HG03520 (cell line): ENCODE measurements around the gene PDE8A.
"Not testable (repeated sequence)": the region's sequence is repeated elsewhere in the genome, so short reads cannot be mapped to it uniquely, and the experiment has no call there.

Experiments
- ATAC-seq: cut with Tn5 transposase; IDR thresholded peaks from one replicate; pipeline ENCODE4 v1.9.1; 2021; ENCODE audit warnings: mild to moderate bottlenecking, moderate library complexity; ENCODE audit not compliant: unreplicated experiment

Gene PDE8A

DNA sequence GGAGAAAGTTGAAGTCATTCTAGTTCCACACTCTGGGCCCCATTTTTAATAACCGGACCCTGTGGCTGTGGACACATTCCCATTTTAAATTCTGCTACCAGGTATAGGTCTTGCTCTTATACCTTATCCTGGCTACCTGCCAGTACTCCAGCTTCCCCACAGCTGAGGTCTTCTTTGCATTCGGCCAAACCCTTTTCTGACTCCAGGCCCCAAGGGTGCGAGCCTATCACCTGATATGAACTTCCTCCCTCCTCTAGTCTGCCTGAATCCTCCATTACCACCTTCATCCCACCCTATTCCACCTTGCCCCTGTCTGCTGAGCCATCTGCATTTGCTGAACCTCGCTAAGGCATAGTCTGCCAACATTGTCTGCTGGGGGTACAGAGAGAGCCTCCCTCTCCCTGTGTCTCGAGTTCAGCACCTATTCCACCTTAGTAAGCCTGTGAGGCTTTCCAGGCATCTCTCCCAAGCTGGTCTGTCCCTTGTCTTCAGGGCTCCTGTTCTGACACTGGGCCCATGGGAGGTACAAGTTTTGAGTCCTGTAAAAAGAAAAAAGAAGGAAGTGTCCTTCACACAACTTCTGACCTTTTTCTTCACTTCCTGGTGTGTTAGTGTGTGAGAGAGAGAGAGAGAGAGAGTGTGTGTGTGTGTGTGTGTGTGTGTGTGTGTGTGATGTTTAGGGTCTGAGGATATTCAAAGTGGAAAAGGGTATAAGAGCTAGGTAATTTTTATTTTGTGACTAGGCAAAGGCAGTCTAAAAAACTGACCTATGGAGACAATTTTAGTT, 27.0 kb downstream of the PDE8A start:
- ATAC-seq = no peak

DNA sequence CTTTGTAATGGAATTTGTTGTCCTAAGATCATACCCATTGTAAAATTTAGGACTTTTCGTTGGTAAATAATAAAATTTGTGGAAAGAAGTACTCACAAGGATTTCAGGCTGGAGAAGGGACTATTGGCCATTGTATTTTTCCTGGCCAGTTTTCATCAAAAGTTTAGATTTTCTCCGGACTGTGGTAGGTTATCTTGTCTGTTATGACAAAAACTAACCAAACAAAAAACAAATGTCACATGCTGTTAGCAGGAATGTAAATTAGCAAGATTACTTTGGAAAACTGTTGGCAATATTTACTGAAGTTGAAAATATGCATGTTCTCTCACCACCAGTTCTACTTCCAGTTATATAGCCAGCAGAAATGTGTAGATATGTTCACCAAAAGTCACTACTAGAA, 27.8 kb downstream of the PDE8A start:
- ATAC-seq = no peak

DNA sequence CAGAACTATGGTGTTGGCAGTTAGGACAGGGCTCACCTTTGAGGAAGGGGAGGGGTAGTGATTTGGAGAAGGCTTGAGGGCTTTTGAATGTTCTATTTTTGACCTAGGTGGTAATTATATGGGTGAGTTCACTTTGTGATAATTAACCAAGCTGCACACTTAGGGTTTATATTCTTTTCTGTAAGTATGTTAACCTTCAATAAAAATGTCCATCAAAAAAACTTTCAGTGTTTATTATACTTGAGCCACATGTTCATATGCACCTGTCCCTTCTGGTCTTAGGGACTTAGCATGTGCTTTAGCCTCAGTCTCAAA, 28.4 kb downstream of the PDE8A start:
- ATAC-seq = no peak

DNA sequence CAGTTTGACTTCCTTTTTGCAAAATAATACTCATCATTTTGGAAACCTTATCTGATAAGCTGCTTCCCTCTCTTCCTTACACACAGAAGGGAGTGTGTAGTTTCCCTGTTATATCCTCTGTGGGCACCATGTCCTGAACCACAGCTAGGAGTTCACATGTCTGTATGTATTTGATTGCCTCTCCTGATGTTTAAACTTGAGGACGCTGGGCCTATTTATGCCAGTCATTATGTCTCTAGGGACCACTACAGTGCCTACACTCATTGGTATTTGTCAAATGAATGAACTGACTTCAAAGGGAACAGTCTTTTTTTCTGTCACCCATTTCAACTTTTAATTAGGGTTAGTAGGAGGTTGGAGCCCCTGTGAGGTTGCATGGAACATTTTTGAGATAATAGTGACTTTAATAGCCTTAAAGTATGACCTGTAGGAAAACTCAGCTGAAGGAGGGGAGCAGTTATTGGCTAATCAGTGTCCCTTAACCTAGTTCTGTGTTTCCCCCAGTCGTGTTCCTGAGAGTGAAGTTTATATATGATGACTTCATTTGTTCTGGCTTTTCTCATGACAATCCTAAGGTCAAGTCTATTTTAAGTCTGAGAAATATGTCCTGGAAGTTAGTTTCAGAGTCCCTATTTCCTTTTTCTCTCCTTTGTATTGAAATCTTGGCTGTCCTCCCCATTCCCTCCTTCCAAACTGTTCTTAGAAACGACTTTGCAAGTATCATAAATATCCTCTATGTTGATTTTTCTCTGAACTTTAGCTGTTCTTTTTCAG, 28.9 kb downstream of the PDE8A start:
- no peak for ATAC-seq

DNA sequence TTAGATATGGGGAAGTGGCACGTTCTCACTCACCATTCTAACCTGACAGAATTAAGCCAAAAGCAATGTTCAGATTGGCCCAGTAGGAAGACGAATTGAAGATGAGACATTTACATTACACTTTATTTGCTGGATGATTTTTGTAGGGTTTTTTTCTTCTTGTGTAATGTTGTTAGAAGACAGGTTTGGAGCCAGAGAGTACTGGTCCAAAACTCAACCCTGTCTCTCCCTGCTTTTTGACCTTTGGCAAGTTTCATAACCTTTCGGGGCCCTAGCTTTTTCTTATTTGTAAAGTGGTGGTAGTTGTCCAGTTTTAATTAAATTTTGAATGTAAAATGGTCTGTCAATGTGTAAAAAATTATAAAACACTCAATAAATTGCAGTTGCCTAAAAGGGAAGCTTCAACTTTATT, 29.5 kb downstream of the PDE8A start:
- no peak for ATAC-seq

DNA sequence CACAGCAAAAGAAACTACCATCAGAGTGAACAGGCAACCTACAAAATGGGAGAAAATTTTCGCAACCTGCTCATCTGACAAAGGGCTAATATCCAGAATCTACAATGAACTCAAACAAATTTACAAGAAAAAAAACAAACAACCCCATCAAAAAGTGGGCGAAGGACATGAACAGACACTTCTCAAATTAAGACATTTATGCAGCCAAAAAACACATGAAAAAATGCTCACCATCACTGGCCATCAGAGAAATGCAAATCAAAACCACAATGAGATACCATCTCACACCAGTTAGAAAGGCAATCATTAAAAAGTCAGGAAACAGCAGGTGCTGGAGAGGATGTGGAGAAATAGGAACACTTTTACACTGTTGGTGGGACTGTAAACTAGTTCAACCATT, 30.1 kb downstream of the PDE8A start:
- ATAC-seq = not testable (repeated sequence)

DNA sequence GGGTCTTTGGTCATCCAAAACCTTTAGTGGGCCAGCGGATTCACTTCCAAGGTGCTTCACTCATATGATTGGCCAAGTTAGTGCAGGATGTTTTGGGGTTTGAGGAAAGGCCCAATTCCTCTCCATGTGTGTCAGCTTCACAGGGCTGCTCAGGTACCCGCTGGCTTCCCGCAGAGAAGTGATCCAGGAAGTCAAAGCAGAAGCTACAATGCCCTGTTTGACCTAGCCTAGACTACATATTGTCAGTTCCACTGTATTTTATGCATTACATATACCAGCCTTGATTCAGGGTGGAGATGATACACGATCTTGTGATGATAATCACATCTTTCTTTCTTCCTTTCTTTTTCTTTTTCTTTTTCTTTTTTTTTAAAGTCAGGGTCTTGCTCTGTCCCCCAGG, 32.1 kb downstream of the PDE8A start:
- no peak for ATAC-seq

DNA sequence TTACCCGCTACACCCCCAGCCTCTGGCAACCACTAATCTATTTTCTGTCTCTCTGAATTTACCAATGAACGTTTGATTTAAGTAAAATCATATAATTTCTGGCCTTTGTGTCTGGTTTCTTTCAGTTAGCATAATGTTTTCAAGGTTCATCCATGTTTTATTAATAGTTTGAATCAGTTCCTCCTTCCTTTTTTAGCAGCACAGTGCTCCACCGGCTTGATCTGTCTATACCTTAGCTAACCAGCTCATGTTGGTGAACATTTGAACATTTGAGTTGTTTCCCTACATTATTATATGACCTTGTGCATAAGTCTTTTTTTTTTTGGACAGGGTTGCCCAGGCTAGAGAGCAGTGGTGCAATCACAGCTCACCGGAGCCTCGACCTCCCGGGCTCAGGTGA, 33.3 kb downstream of the PDE8A start:
- no peak for ATAC-seq

DNA sequence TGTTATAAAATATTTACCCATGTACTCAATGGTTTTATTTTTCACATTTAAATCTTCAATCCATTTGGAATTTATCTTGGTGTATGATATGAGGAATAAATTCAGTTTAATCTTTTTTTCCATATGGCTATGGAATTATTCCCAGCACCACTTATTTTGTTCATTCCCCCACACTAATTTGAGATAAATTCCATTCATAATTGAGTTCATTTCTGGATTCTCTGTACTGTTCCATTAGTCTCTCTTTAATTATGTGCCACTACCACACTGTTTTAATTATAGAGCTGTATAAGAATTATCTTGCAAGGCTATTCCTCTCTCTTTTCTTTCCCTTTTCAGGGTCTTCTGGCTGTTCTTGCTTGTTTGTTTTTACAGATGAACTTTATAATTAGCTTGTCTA, 34.6 kb downstream of the PDE8A start:
- ATAC-seq = no peak

DNA sequence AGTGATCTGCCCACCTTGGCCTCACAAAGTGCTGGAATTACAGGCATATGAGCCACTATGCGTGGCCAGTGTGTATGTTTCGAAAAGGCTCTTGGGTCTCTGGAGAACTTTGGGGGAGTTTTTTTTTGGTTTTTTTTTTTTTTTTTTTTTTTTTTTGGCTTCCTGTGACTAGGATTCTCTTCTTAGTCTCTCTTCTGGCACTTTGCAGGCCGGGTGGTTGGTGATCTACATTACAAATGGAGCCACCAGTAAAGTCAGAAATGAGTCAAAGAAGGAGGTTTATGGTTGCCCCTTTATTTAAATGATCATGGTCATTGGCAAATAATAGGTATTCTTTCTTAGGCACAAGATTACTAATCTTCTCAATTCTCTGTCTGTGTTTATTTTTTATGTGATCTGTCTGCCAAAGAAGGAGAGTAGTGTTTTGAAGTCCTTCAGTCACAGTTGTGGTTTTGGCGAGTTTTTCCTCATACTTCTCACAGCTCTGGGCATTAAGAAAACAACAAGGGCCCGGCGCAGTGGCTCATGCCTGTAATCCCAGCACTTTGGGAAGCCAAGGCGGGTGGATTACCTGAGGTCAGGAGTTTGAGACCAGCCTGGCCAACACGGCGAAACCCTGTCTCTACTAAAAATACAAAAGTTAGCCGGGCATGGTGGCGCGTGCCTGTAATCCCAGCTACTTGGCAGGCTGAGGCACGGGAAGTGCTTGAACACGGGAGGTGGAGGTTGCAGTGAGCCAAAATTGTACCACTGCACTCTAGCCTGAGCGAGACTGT, 38.3 kb downstream of the PDE8A start:
- no peak for ATAC-seq

DNA sequence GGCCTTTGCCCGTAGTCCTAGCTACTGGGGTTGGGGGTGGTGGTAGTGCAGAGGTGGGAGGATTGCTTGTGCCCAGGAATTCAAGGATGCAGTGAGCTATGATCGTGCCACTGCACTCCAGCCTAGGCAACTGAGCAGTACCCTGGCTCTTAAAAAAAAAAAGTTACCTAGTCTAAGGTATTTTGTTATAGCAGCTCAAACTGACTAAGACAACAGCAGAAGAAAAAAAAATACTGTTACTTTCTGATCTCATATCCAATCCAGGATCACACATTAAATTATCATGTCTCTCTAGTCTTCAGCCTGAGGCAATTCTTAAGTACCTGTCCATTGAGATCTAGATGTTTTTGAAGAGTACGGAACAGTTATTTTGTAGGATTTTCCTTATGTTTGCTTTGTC, 39.8 kb downstream of the PDE8A start:
- no peak for ATAC-seq

DNA sequence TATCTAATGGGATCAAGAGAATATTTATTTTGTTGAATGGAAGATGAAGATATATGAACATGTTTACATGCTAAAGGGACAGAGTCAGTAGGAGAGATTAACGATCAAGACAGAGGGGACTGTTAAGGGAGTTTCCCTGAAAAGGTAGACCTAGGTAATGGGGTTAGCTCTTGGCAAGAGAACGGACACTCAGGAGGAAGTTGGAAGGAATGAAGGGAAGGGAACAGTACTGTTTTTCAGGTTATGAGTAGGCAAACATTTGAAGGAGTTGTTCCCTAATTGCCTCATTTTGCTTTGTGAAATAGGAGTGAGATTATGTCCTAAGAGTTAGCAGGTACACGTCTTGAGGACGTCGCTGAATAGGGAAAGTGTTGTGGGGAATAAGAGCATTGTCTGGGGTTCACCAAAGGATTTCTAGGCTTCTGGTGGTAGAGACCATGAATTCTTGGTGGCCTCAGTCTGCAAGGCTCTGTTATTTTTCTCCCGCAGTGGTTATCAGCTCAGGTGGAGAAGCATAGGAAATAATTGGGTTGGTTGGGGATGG, 41.3 kb downstream of the PDE8A start:
- ATAC-seq = no peak

DNA sequence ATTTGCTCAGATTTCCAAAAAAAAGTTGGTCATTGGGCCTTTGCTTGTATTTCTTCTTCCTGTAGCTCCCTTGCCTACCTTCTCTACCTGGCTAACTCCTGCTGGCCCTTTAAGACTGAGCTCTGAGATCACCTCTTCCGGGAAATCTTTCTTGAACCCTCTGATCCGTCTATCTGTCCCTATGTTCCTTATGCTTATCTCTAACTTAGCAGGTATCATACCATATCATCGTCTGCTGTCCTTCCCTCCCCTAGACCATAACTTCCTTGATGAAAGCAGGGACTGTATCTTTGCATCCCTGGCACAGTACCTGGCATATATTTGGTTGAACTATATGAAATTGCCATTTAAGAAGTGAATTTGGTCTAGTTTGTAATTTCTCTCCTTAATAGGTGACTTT, 42.3 kb downstream of the PDE8A start:
- no peak for ATAC-seq

DNA sequence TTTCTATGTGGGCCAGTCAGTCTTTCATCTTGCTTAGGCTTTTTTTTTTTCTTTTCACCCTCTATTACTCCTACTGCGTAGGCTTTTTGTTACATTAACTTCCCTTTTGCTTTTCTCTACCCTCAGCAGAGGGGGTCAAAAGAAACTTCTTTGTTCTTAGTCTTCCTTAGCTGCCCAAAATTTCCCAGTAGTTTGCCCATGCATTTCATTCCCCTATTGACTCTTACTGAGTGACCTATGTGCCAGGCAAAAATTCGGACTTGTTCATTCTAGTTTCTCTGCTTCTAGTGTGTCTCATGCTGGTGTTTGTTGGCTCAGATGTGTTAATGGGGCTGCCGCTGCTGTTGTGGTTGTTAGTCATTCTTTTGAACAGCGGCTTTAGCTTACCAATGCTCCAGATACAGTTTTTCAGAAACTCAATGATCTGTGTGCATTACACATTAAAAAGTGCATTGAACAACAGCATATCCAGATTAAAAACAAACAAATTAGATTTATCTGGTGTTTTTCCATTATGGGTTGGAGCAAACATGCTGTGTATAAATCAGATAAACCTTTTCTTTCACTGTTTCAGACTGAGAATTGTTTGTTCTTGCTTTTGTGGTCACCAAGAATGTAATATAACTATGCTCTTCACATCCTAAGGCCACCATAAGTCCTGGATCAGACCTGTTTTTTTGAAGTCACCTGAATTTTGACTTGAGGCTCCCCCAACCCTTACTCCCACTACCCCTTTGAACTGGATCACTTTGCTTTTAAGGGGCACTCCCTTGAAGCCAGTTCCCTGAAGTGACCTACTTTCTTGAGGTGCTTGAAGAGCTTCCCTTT, 43.1 kb downstream of the PDE8A start:
- ATAC-seq = no peak

DNA sequence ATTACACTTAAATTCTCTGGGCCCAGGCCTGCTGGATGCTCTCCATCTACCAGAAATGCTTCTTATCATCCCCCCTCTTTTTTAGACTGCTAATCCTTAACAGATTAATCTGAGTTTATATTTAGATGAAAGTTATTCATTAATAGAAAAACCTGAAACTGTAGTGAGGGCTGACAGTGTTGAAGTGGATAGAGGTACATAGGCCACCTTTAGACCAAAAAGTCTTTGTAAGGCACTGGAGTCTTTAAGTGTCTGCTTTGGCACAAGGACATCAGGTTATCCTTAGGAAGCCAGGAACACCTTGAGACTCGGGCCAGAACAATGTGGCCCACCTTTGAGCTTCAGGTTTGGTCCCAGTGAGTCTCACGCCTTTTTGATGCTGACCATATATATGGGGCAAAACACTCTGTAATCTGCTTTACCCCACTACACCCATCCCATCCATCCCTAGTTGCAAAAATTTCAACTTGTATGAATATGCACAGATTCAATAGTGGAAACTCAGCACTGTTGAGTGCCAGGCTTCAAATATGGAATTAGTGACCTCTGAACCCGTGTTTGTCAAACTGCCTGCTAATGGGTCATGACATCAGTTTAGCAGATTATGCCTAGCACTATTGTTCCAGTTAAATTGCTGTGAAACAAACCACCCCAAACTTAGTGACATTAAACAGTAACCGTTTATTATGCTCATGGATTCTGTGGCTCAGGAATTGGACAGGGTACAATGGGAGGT, 44.0 kb downstream of the PDE8A start:
- no peak for ATAC-seq

DNA sequence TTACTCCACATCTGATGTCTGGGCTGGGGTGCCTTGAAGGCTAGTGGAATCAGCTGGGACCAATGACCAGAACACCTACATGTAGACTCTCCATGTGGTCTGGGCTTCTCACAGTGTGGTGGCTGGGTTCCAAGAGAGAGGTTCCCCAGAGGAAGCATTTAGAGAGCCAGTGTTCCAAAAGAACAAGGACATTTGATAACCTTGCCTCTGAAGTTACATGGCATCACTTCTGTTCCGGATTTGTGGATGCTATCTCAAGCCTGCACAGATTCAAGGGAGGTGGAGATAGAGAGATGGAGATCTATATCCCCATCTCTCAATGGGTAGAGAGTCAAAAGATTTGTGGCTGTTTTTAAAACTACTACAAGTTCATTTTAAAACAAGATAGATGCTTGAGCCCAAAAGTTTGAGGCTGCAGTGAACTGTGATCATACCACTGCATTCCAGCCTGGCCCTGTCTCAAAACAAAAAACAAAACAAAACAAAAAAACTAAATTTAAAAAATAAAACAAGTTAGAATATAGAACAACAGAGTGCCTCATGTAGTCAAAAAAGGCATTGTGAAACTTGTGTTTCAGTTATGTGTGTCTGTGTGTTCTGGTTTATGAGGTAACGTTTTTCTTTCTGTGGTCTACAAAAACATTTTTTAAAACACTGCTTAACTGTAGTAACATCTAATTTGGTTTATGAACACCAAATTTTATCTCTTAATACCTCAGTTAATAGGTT, 44.8 kb downstream of the PDE8A start:
- no peak for ATAC-seq

DNA sequence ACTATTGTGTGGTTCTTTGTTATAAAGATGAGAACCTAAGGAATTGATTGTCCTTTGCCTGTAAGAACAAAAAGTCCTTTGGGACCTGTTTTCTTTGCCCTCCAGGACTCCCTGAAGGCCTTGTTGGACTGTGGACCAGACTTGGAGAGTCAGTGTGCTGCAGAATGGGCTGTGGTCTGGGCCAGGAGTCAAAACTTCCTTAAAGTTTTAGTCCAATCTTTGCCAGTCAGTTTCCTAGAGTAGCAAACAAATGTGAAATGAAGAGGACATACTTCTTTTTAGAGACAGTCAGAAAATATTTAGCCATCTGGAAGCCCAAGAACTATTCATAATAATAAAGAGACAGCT, 45.4 kb downstream of the PDE8A start:
- ATAC-seq = no peak

DNA sequence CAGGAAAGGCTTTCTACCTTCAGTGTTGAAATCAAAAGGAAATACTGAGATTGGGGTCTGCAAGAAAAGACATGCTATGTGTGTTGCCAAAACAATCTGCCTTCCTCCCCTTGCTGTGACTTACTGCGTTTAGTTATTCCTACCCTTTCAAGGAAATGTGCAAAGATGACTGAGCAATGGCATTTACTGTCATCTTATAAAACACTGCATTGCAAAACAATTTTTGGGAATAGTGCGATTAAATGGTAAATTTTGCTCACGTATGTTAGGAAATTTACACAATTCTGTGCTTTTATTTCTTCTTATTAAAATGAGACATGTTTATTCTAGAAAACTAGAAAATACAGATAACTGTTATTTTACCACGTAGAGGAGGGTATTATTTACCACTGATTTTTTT, 45.8 kb downstream of the PDE8A start:
- no peak for ATAC-seq

DNA sequence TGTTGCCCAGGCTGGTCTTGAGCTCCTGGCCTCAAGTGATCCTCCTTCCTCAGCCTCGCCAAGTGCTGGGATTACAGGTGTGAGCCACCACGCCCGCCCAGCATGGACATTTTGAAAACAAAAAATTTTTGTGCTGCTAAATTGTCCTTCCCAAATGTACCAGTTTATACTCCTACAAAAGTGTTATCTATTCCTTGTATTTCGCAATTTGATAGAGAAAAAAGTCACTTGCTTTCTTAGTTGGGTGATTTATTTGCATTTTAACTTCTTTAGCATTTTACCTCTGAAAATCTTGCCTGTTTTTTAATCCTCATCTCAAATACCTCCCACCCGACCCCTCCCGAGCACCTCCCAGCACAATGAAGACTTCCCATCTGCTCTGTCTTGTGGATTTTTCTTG, 46.8 kb downstream of the PDE8A start:
- no peak for ATAC-seq

DNA sequence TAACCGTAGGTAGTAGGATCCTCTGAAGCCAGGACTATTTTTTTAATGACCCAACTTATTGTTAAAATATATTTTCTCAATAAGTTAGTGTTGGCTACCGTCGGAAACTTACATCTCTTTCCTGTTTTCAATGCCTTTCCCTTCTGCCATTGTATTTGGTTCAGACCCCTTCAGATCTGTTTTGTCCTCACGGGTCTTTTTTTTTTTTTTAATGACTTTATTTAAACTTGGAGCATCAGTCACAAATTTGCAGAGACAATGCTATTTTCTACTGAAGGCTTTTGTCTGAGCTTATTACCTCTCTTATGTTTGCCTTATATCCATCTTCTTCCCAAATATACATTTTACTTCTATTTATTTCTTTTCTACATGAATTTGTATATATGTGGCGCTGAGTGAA, 47.6 kb downstream of the PDE8A start:
- ATAC-seq = no peak
